Peyer's patch (tissue), 4 donors: ENCODE measurements around the gene MRM3.

ENCODE experiments used
- CTCF ChIP-seq, 6 experiments: fragments of 450-650 bp in 4 of 6; fragments of 200-600 bp in 2 of 6; sonication (generic) in 1 of 6; IDR thresholded peaks; one replicate each; pipeline ENCODE4 v1.5.1; 2017 to 2019; ENCODE audit warnings: antibody characterized with exemption in 6 of 6, mild to moderate bottlenecking in 3 of 6, moderate library complexity in 1 of 6
- POLR2A ChIP-seq, 2 donors: fragments of 450-650 bp; IDR thresholded peaks; one replicate each; pipeline ENCODE4 v1.5.1; 2017; ENCODE audit warnings: antibody characterized with exemption in 2 of 2, mild to moderate bottlenecking in 2 of 2, moderate library complexity in 2 of 2

- no peak for TF ChIP-seq CTCF (IDR thresholded peaks at IDR 0.05)
- no peak for TF ChIP-seq POLR2A (IDR thresholded peaks at IDR 0.05)
Measured at GRCh38 chr17:795276-795675, 13.1 kb downstream of the MRM3 start.
